ENCODE data around the gene PCDHB15.
"Not testable (repeated sequence)": the region's sequence is repeated elsewhere in the genome, so short reads cannot be mapped to it uniquely, and the experiment has no call there.

GRCh38 chr5:141246971-141247370 is 1.8 kb downstream of the PCDHB15 start:
- TF ChIP-seq CTCF (IDR thresholded peaks at IDR 0.05 in 2 of 3, conservative IDR thresholded peaks at IDR 0.05 in 1 of 3; ENCODE audit: borderline replicate concordance in 1 of 3, insufficient read depth in 1 of 3, low read depth in 2 of 3, low read length in 2 of 3); MAX (IDR thresholded peaks at IDR 0.05); POLR2AphosphoS5 (IDR thresholded peaks at IDR 0.05; ENCODE audit: low read depth, low read length); EZH2phosphoT487 (IDR thresholded peaks at IDR 0.05; ENCODE audit: borderline replicate concordance): not testable (repeated sequence)

All from HCT116 (cell line).